Uterus (tissue), 4 donors: ENCODE measurements around the gene ARID1B. TPM values are rescaled to one million over a fixed set of nuclear protein-coding genes. Genes with fewer than 3 reads are reported as not detected.
A peak's percentile ranks its signal among the peaks of the same experiment; 100 is the strongest.

Experiments used
- DNase-seq, 2 donors: peaks; one replicate each; pipeline ENCODE4 v3.0.0-alpha.2; 2019 to 2020
- H3K27ac ChIP-seq, 2 donors: fragments of 200-600 bp; sonication (generic); 1 replicate in 1 of 2; 2 replicates in 1 of 2; pipeline ENCODE4 v1.5.1; 2016 to 2018
- H3K27me3 ChIP-seq, 2 donors: fragments of 200-600 bp; sonication (generic); one replicate each; pipeline ENCODE4 v1.5.1; 2018 to 2019; ENCODE audit warnings: control low read depth in 1 of 2
- H3K36me3 ChIP-seq, 2 donors: fragments of 200-600 bp; sonication (generic); one replicate each; pipeline ENCODE4 v1.5.1; 2019; ENCODE audit warnings: control low read depth in 1 of 2
- H3K4me1 ChIP-seq, 2 donors: fragments of 200-600 bp; sonication (generic); one replicate each; pipeline ENCODE4 v1.5.1; 2018 to 2019; ENCODE audit warnings: control low read depth in 1 of 2
- H3K4me3 ChIP-seq, 2 donors: fragments of 200-600 bp; sonication (generic); 1 replicate in 1 of 2; 2 replicates in 1 of 2; pipeline ENCODE4 v1.5.1; 2018 to 2019; ENCODE audit warnings: mild to moderate bottlenecking in 1 of 2
- H3K9me3 ChIP-seq, 2 donors: fragments of 200-600 bp; sonication (generic); one replicate each; pipeline ENCODE4 v1.5.1; 2019; ENCODE audit warnings: control low read depth in 1 of 2
- POLR2A ChIP-seq, 2 donors: fragments of 450-650 bp; IDR thresholded peaks; one replicate each; pipeline ENCODE4 v1.6.1; 2016; ENCODE audit warnings: antibody characterized with exemption in 2 of 2, mild to moderate bottlenecking in 1 of 2, moderate library complexity in 1 of 2
- intact Hi-C: fragments of 100-400 bp; cut with DNase I; formaldehyde crosslinking; loops from one replicate; pipeline ENCODE4 v1.15.1; 2023; ENCODE audit warnings: low total_unique reads
- total RNA-seq, 4 donors: library from RNA; depleted of rRNA in 3 of 4; stranded (reverse); fragments of >200 nt in 3 of 4; gene quantifications; one replicate each; pipeline versions ENCODE4 v1.1.0 to v1.2.4, GENCODE V29; 2014 to 2023
- TF ChIP-seq, protein P1 (sequence below), 4 experiments: fragments of 200-600 bp in 2 of 4; fragments of 450-650 bp in 2 of 4; sonication (generic) in 2 of 4; IDR thresholded peaks; one replicate each; pipeline ENCODE4 v1.5.1; 2016 to 2019; ENCODE audit warnings: antibody characterized with exemption in 4 of 4, mild to moderate bottlenecking in 2 of 4, moderate library complexity in 1 of 4
- donor health status: DM: yes; HTN: yes; CAD: no.

Gene ARID1B
- total RNA-seq, 4 donors from 2014 or later, result 63.8 to 198 (median 125) TPM

- DNase-seq, result no peak
- Histone ChIP-seq H3K27me3 (no peaks in the 10 kb centered on the region), H3K27ac (no peak overlapping the region)
Measured at GRCh38 chr6:156935000-156935399, 157.8 kb downstream of the ARID1B start.

DNA sequence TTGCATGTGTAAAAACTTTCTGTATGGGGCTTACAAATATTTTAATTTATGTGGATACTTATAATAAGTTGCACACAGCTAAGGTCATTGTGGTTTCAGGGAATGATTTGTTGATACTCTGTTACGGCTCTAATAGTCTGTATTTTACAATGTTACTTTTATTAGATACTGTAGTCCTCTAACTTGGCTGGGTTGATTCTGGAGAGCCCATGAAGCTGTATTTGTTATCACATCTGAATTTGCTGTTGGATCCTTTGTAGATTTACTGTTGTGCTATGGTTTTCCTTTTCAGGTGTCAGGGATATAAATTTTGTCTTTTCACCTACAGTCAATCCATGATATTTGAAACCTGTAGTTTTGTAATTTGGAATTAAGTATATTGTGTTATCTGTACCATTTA lies 161.0 kb downstream of the ARID1B start:
- Histone ChIP-seq H3K27me3 (no peaks in the 10 kb centered on the region), H3K9me3 (no peaks in the 10 kb centered on the region), H3K4me3 (no peak overlapping the region), H3K4me1 (peaks cover 0 to 11% of the 10 kb centered on the region in 2 donors), H3K36me3 (no peaks in the 10 kb centered on the region), H3K27ac (no peak overlapping the region)
- TF ChIP-seq POLR2A (IDR thresholded peaks at IDR 0.05), result no peak
- TF ChIP-seq, protein P1, sequence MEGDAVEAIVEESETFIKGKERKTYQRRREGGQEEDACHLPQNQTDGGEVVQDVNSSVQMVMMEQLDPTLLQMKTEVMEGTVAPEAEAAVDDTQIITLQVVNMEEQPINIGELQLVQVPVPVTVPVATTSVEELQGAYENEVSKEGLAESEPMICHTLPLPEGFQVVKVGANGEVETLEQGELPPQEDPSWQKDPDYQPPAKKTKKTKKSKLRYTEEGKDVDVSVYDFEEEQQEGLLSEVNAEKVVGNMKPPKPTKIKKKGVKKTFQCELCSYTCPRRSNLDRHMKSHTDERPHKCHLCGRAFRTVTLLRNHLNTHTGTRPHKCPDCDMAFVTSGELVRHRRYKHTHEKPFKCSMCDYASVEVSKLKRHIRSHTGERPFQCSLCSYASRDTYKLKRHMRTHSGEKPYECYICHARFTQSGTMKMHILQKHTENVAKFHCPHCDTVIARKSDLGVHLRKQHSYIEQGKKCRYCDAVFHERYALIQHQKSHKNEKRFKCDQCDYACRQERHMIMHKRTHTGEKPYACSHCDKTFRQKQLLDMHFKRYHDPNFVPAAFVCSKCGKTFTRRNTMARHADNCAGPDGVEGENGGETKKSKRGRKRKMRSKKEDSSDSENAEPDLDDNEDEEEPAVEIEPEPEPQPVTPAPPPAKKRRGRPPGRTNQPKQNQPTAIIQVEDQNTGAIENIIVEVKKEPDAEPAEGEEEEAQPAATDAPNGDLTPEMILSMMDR (IDR thresholded peaks at IDR 0.05), result no peak
- DNase-seq, result no peak
- intact Hi-C loops, result no loop called here

More at GRCh38 chr6:156935000-156935399, 157.8 kb downstream of the ARID1B start:
- intact Hi-C loops, result no loop called here
- H3K36me3 ChIP-seq, result no peaks in the 10 kb centered on the region
- peaks cover 0 to 6% of the 10 kb centered on the region in 2 donors for H3K4me1 ChIP-seq
- no peak for TF ChIP-seq POLR2A (IDR thresholded peaks at IDR 0.05)
- TF ChIP-seq, protein P1 (IDR thresholded peaks at IDR 0.05), result no peak
- no peak overlapping the region for H3K4me3 ChIP-seq
- no peaks in the 10 kb centered on the region for H3K9me3 ChIP-seq

GRCh38 chr6:156940221-156940620 lies 163.0 kb downstream of the ARID1B start:
- intact Hi-C loops, result no loop called here
- TF ChIP-seq, protein P1 (IDR thresholded peaks at IDR 0.05), result no peak
- no peak for TF ChIP-seq POLR2A (IDR thresholded peaks at IDR 0.05)
- Histone ChIP-seq H3K4me1 (peaks cover 0 to 11% of the 10 kb centered on the region in 2 donors), H3K27ac (no peak overlapping the region), H3K36me3 (no peaks in the 10 kb centered on the region), H3K4me3 (no peak overlapping the region), H3K27me3 (no peaks in the 10 kb centered on the region), H3K9me3 (no peaks in the 10 kb centered on the region)
- DNase-seq, result no peak

DNA sequence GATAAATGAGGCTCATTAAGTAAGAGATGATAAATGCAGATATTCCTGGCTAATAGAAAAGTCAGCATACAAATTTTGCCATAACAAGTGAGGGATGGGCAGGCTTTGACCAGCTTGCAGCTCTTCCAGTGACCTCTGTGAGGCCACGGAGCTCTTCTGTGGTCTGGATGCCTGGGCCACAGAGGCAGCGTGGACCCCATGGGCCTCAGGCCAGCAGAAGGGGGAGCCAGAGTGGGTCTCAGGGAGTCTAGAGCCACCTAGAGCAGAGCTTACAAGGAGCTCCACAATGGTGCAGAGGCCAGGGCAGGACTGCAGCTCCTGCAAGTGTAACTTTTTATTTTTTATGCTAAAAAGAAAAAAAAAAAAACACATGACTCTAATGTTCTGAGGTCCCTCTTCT lies 165.1 kb downstream of the ARID1B start:
- H3K27me3 ChIP-seq, result no peaks in the 10 kb centered on the region
- no peak overlapping the region for H3K4me3 ChIP-seq
- no peaks in the 10 kb centered on the region for H3K9me3 ChIP-seq
- no peak for DNase-seq
- no peaks in the 10 kb centered on the region for H3K36me3 ChIP-seq
- no peak for TF ChIP-seq POLR2A (IDR thresholded peaks at IDR 0.05)
- TF ChIP-seq, protein P1 (IDR thresholded peaks at IDR 0.05), result no peak
- H3K27ac ChIP-seq, result no peak overlapping the region
- intact Hi-C loops, result no loop called here
- peaks cover 0 to 16% of the 10 kb centered on the region in 2 donors for H3K4me1 ChIP-seq

DNA sequence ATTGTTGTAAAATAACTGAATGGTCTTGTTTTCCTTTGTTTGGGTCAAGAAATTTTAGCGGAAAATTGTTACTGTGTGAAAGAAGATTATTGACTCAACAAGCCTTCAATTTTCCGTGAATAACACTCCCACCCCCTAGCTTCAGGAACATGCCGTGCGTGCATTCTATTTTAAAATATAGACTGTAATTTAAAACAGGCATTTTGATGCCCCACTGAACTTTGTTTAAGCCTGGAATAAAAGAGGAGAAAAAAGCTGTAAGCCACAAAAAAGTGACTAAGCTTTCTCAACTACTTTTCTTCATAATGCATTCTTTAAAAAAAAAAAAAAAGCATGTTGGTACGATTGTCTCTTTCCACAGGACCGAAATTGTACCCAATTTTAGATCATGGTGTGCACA lies 166.0 kb downstream of the ARID1B start:
- DNase-seq, result no peak
- Histone ChIP-seq H3K27ac (no peak overlapping the region), H3K4me1 (peaks cover 0 to 16% of the 10 kb centered on the region in 2 donors), H3K9me3 (no peaks in the 10 kb centered on the region), H3K36me3 (no peaks in the 10 kb centered on the region), H3K4me3 (no peak overlapping the region), H3K27me3 (no peaks in the 10 kb centered on the region)
- TF ChIP-seq, protein P1 (IDR thresholded peaks at IDR 0.05), result peak in 1 of 4 experiments; percentile 6
- TF ChIP-seq POLR2A (IDR thresholded peaks at IDR 0.05), result no peak
- intact Hi-C loops, result no loop called here
